GM18519 (cell line): ENCODE data around the gene ZNF76.

Experiments used
- ATAC-seq: cut with Tn5 transposase; IDR thresholded peaks from one replicate; pipeline ENCODE4 v1.9.1; 2021; ENCODE audit warnings: mild to moderate bottlenecking, moderate library complexity; ENCODE audit not compliant: unreplicated experiment, low FRiP score

Gene ZNF76

GRCh38 chr6:35259194-35259947 is at the start of gene ZNF76:
ZNF76 (plus strand) TSS chr6:35259735; CDS start chr6:35281152, 21,417 bp downstream.
- peak; percentile 74 for ATAC-seq

- no peak for ATAC-seq
Observed at GRCh38 chr6:35213298-35213791, 46.2 kb upstream of the ZNF76 start.

GRCh38 chr6:35213824-35214756 is 45.4 kb upstream of the ZNF76 start, which contains the start of gene SCUBE3:
SCUBE3 (plus strand) TSS chr6:35213956; CDS start chr6:35214419, 463 bp downstream.
- no peak for ATAC-seq

DNA sequence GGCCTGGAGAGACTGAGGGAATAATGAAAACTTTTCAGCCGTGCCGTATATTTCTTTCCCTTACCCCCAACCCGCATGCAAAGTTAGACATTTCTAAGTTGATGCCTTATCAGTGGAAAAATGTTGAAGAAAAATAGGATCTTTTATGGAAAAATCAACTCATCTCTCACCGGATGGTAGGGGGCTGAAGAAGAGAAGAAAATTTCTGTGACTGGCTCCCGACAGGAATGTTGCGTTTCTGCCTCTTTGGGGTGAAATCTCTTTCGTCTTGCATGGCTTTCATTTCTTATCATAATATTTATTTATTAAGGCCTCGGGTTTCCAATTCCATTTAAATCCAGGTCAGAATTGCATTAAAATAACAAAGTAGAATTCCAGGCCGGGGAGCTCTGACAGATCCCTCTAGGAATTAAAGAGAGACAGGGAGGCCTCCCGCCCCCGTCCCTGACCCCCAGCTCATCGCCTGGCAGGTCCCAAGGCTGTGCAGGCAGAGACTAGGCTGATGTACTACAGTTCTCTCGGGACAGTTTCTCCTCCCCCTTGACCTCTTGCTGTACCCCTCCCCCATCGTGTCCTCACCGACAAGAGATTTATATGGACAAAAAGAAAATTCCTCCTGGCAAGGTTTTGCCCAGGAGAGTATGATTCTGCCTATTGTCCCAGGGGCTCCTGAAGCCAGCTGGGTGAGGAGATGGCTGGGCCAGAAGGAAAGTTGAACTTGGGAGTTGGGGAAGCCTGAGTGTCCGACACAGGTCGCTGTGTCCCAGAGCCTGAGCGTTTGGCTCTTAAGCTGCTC is 44.5 kb upstream of the ZNF76 start:
- ATAC-seq, result no peak

GRCh38 chr6:35215665-35216411 is 43.7 kb upstream of the ZNF76 start:
- ATAC-seq, result no peak

GRCh38 chr6:35216412-35216732 is 43.2 kb upstream of the ZNF76 start:
- no peak for ATAC-seq

DNA sequence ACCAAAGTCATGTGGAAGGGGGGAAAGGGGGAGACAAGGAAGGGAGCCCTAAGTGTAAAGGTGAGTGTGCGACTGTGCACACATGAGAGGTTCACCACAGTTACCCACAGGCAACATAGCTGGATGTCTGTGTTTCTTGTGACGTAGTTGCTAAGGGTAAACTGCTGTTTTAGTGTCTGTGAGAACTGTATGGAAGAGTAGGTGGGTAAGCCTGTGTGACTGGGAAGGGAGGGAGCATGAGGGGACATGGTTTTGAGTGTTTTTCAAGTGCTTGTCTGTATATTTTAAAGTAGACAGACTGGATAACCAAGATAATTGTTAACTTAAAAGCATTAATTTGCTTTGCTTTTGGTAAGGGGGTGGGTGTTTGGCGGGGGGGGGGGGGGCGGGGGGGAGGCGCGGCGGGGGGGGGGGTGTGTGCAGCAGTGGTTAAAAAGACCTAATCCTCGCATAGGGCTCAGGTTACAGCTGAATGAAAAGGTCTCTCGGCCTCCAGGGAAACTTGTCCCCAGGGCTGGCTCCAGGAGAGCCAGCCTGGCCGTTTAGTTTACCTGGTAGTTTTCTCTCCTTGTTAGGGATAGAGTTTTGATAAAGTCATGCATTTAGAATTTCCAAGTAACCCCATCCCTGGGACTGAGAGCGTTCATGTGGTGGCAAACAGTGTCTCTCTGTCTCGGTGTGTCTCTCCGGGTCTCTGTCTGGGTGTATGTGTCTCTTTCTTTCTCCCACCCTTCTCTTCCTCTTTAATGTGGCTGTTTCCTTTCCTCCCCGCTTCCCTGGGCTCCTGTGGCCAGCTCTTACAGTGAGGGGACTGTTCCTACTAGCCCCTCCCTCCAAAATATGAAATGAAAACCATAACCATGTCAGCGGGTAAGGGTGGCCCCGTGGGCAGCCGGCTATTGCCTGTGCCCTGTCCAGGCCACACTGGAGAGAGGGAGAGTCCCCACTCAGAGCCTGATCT is 42.4 kb upstream of the ZNF76 start:
- ATAC-seq, result no peak

GRCh38 chr6:35218021-35218420 is 41.5 kb upstream of the ZNF76 start:
- ATAC-seq, result no peak

DNA sequence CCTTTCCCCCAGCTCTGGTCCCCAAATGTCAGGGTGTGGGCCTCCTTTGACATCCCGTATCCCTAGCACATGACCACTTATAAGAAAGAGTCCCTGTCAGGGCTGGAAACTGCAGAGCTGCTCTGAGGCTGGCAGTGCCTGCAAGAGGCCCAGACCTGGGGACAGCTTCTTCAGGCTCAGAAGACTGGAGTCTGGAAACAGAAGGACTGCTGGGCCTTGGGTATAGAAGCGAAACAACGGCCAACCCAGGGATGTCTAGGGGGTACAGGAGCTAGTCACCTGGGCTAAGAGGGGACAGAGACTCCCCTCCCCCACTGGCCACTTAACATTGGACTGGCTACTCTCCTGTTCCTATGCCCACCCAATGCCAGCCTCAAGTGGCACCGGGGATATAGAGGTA is 41.1 kb upstream of the ZNF76 start:
- ATAC-seq, result no peak

DNA sequence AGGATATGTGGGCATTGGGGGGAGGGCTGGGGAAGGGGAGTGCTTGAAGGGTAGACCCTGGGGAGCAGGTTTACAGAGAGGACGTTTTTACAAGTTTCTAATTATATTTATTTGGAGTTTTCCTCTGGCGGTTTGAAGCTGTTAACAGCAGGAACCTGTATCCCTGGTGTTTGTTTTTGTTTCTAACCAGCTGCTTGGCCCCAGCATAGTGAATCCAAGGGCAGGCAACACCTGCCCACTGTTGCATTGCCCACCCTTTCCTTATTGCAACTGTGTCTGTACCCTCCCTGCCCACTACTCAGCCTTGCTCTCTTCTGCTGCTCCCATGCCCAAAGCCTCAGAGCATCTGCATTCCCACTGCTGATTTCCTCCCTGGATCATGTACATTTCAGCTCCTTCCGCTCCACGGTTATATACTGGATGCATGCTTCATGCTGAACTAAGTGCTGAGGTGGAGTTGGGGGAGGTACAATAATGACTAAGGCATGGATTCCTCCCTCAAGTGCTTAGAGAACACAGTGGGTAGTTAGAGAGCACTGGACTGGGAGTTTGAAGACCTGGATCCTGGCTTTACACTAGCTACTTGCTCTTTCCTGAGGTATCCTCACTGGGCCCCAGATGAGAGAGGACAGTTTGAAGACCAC is 39.7 kb upstream of the ZNF76 start:
- ATAC-seq, result no peak

- ATAC-seq, result no peak
Observed at GRCh38 chr6:35220711-35221110, 38.8 kb upstream of the ZNF76 start.

GRCh38 chr6:35223396-35223795 is 36.1 kb upstream of the ZNF76 start:
- no peak for ATAC-seq

DNA sequence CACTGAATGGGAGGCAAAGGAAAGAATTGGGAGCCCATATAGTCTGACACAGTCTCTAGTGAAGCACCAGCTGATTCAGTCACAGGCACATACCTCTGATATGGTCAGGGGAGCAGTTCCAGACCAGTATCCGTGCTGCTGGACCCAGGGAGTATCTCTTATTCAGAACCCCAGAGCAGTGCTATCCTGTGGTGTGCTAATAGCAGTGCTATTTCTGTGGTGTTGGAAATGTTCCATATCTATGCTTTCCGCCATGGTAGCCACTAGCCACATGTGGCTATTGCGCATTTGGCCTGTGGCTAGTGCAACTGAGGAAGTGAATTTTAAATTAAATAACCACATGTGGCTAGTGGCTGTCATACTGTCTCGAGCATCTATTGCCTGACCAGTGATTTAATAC is 34.8 kb upstream of the ZNF76 start:
- no peak for ATAC-seq

DNA sequence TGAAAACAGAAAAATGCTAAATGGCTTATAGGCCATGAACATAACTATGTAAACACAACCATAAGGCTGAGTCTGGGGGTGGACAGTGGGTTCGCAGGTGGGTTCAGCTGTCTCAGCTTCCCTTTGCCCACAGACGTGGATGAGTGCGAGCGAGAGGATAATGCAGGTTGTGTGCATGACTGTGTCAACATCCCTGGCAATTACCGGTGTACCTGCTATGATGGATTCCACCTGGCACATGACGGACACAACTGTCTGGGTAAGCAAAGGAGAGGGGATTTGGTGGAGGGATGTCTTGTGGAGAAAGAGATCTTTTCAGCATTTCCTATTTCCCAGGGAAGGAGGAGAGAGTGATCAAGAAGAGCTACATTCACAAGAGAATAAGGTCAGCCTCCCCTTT is 31.1 kb upstream of the ZNF76 start:
- no peak for ATAC-seq

DNA sequence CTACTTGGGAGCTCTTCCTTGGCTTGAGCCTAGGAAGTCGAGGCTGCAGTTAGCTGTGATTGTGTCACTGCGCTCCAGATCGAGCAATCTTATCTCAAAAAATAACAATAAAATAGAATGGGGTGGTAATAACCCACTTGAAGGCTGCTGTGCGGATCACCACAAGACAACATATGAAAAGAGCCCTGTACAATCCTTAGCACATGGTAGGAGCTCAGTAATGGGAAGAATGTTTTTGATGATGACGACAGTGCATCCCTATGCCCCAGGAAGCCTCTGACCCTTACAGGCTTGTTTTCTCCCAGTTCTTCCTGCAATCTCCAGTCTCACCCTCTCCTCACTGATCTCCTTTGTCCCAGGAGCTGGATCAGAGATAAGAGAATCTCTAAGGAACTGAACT is 30.2 kb upstream of the ZNF76 start:
- ATAC-seq, result no peak

DNA sequence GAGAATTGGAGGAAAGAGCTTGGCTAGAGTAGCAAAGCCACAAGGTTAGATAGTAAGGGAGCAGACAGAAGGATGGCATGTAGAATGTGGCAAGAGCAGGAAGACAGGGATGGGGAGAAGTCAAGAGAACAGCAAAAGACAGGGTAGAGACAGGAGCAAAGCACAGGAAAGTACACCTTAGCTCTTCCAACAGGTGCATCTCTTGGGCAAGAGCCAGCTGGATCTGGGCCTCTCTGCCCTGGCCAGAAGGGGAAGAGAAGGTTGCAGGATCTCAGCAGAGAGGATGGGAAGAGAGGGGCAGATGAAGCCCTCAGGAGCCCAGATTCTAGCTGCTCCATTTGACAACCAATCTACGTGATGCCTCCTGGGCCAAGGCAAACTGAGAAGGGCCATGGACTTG is 29.0 kb upstream of the ZNF76 start:
- ATAC-seq, result no peak

- no peak for ATAC-seq
Observed at GRCh38 chr6:35230950-35231349, 28.6 kb upstream of the ZNF76 start.

DNA sequence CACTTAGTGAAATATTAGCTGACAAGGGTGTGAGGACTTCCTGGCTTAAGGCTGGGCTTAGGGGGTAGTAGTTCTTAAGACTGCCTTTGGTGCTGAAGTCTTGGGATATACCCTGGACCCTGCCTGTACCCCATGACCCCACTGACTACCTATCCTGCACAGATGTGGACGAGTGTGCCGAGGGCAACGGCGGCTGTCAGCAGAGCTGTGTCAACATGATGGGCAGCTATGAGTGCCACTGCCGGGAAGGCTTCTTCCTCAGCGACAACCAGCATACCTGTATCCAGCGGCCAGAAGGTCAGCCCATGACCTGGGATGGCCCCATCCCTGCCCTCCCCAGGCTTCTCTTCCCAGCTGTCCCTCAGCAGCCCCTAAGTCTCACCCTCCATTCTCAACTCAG is 28.0 kb upstream of the ZNF76 start:
- no peak for ATAC-seq
